Ishikawa (cell line): ENCODE measurements around the gene ASPN.

ENCODE experiments used
- CEBPB ChIP-seq: IDR thresholded peaks from 2 replicates; pipeline ENCODE4 v1.6.1; 2012
- EP300 ChIP-seq: IDR thresholded peaks from 2 replicates; pipeline ENCODE4 v1.6.1; 2012; ENCODE audit warnings: borderline replicate concordance
- NFIC ChIP-seq: IDR thresholded peaks from 2 replicates; pipeline ENCODE4 v1.6.1; 2012
- RAD21 ChIP-seq: IDR thresholded peaks from 2 replicates; pipeline ENCODE4 v1.6.1; 2012; ENCODE audit warnings: low read depth
- TAF1 ChIP-seq: IDR thresholded peaks from 2 replicates; pipeline ENCODE4 v1.6.1; 2012; ENCODE audit warnings: low read depth, mild to moderate bottlenecking
- TCF12 ChIP-seq: IDR thresholded peaks from 2 replicates; pipeline ENCODE4 v1.6.1; 2012; ENCODE audit warnings: low read depth

GRCh38 chr9:92457576-92457975, 24.7 kb downstream of the ASPN start:
- TF ChIP-seq EP300 (no peak), TAF1 (no peak), TCF12 (no peak), CEBPB (no peak), NFIC (no peak), RAD21 (no peak)
